HepG2 (cell line): ENCODE data around the gene ZNF561. TPM values are rescaled to one million over a fixed set of nuclear protein-coding genes. Genes with fewer than 3 reads are reported as not detected.
A peak's percentile ranks its signal among the peaks of the same experiment; 100 is the strongest.

ENCODE experiments used
- CCAR2 ChIP-seq: fragments of 200-400 bp; formaldehyde crosslinking; optimal IDR thresholded peaks from 2 replicates; pipeline ENCODE3; 2018; ENCODE audit warnings: low read depth, mild to moderate bottlenecking, low read length, moderate library complexity
- CEBPG ChIP-seq: IDR thresholded peaks from 2 replicates; pipeline ENCODE4 v1.6.1; 2016
- CENPX ChIP-seq: sonication (generic); formaldehyde crosslinking; IDR thresholded peaks from 2 replicates; pipeline ENCODE4 v1.9.0; 2021; ENCODE audit warnings: mild to moderate bottlenecking, missing genetic modification reagents, moderate library complexity
- FOSL2 ChIP-seq: sonication (generic); formaldehyde crosslinking; IDR thresholded peaks from 2 replicates; pipeline ENCODE4 v1.4.0; 2020; ENCODE audit warnings: missing genetic modification reagents
- FOXC1 ChIP-seq: sonication (generic); formaldehyde crosslinking; IDR thresholded peaks from 2 replicates; pipeline ENCODE4 v1.8.0; 2022; ENCODE audit warnings: mild to moderate bottlenecking, missing genetic modification reagents, borderline replicate concordance
- GABPB1 ChIP-seq: IDR thresholded peaks from 2 replicates; pipeline ENCODE4 v1.6.1; 2016; ENCODE audit warnings: mild to moderate bottlenecking, missing genetic modification reagents, moderate library complexity, missing compliant biosample characterization
- HMG20A ChIP-seq: IDR thresholded peaks from 2 replicates; pipeline ENCODE4 v1.6.1; 2016; ENCODE audit warnings: borderline replicate concordance
- HOXD1 ChIP-seq: sonication (generic); formaldehyde crosslinking; IDR thresholded peaks from 2 replicates; pipeline ENCODE4 v1.5.0; 2020; ENCODE audit warnings: missing genetic modification reagents
- KAT2B ChIP-seq: fragments of 150-350 bp; IDR thresholded peaks from 2 replicates; pipeline ENCODE4 v1.6.1; 2014; ENCODE audit warnings: low read depth, low read length, borderline replicate concordance
- MEIS1 ChIP-seq: sonication (generic); formaldehyde crosslinking; IDR thresholded peaks from 2 replicates; pipeline ENCODE4 v1.9.0; 2021; ENCODE audit warnings: mild to moderate bottlenecking, missing genetic modification reagents, moderate library complexity, borderline replicate concordance
- NCOA1 ChIP-seq: sonication (generic); formaldehyde crosslinking; IDR thresholded peaks from 2 replicates; pipeline ENCODE4 v1.9.0; 2021; ENCODE audit warnings: missing genetic modification reagents
- SOX5 ChIP-seq: IDR thresholded peaks from 2 replicates; pipeline ENCODE4 v1.6.1; 2016; ENCODE audit warnings: borderline replicate concordance
- TRIM24 ChIP-seq: sonication (generic); formaldehyde crosslinking; IDR thresholded peaks from 2 replicates; pipeline ENCODE4 v1.8.0; 2022; ENCODE audit warnings: mild to moderate bottlenecking, missing genetic modification reagents
- ZBTB20 ChIP-seq: sonication (generic); formaldehyde crosslinking; IDR thresholded peaks from 2 replicates; pipeline ENCODE4 v1.8.1; 2023; ENCODE audit warnings: missing genetic modification reagents, low read depth, mild to moderate bottlenecking, borderline replicate concordance
- ZFP37 ChIP-seq: sonication (generic); formaldehyde crosslinking; IDR thresholded peaks from 2 replicates; pipeline ENCODE4 v1.4.0; 2020; ENCODE audit warnings: missing genetic modification reagents, borderline replicate concordance
- ZFY ChIP-seq: sonication (generic); formaldehyde crosslinking; IDR thresholded peaks from 2 replicates; pipeline ENCODE4 v1.4.0; 2020; ENCODE audit warnings: missing genetic modification reagents
- ZNF326 ChIP-seq: sonication (generic); formaldehyde crosslinking; IDR thresholded peaks from 2 replicates; pipeline ENCODE4 v1.4.0; 2020; ENCODE audit warnings: missing genetic modification reagents, borderline replicate concordance
- ZNF331 ChIP-seq: sonication (generic); formaldehyde crosslinking; IDR thresholded peaks from 2 replicates; pipeline ENCODE4 v1.4.0; 2020; ENCODE audit warnings: missing genetic modification reagents
- ZNF337 ChIP-seq: sonication (generic); formaldehyde crosslinking; IDR thresholded peaks from 2 replicates; pipeline ENCODE4 v1.5.1; 2020; ENCODE audit warnings: missing genetic modification reagents, low read depth, mild to moderate bottlenecking, borderline replicate concordance
- ZNF674 ChIP-seq: sonication (generic); formaldehyde crosslinking; IDR thresholded peaks from 2 replicates; pipeline ENCODE4 v1.5.0; 2020; ENCODE audit warnings: low read depth, mild to moderate bottlenecking, missing genetic modification reagents
- polyA plus RNA-seq, 8 experiments: library from polyadenylated mRNA; depleted of rRNA in 3 of 8; stranded (reverse) in 7 of 8; unstranded in 1 of 8; fragments of >200 nt; fragmentation: Illumina TruSeq in 4 of 8; extraction: Trizol in 4 of 8; gene quantifications; 2 replicates each; pipeline versions ENCODE4 v1.2.1 to v1.2.3, GENCODE V29; 2011 to 2016; ENCODE audit warnings: low read depth in 4 of 8, missing spikeins in 1 of 8, mixed read lengths in 1 of 8; ENCODE audit not compliant: insufficient read depth in 1 of 8
- total RNA-seq, 5 experiments: library from RNA; depleted of rRNA; stranded (reverse); fragments of >200 nt; fragmentation: Illumina TruSeq; extraction: Trizol; gene quantifications; 2 replicates each; pipeline ENCODE4 v1.2.3, GENCODE V29; 2016; ENCODE audit warnings: low read depth in 1 of 5
- TF ChIP-seq, protein P1 (sequence below): sonication (generic); formaldehyde crosslinking; IDR thresholded peaks from 2 replicates; pipeline ENCODE4 v1.4.0; 2020; ENCODE audit warnings: mild to moderate bottlenecking, missing genetic modification reagents
- TF ChIP-seq, protein P2 (sequence below): IDR thresholded peaks from 2 replicates; pipeline ENCODE4 v1.6.1; 2012; ENCODE audit warnings: low read depth, low read length, improper control_type of control experiment
- TF ChIP-seq, protein P3 (sequence below): IDR thresholded peaks from 2 replicates; pipeline ENCODE4 v1.6.1; 2016; ENCODE audit warnings: control low read depth
- TF ChIP-seq, protein P4 (sequence below): sonication (generic); formaldehyde crosslinking; IDR thresholded peaks from 2 replicates; pipeline ENCODE4 v1.4.0; 2020; ENCODE audit warnings: missing genetic modification reagents
- TF ChIP-seq, protein P5 (sequence below): sonication (generic); formaldehyde crosslinking; IDR thresholded peaks from 2 replicates; pipeline ENCODE4 v1.8.0; 2022; ENCODE audit warnings: mild to moderate bottlenecking, missing genetic modification reagents, borderline replicate concordance

ZNF561 gene
- total and polyA plus RNA-seq, 2 of the 13 experiments (the other 11 are each of a cell fraction or from before 2014, with no cell fraction given) = 19.8 to 35.1 TPM

DNA sequence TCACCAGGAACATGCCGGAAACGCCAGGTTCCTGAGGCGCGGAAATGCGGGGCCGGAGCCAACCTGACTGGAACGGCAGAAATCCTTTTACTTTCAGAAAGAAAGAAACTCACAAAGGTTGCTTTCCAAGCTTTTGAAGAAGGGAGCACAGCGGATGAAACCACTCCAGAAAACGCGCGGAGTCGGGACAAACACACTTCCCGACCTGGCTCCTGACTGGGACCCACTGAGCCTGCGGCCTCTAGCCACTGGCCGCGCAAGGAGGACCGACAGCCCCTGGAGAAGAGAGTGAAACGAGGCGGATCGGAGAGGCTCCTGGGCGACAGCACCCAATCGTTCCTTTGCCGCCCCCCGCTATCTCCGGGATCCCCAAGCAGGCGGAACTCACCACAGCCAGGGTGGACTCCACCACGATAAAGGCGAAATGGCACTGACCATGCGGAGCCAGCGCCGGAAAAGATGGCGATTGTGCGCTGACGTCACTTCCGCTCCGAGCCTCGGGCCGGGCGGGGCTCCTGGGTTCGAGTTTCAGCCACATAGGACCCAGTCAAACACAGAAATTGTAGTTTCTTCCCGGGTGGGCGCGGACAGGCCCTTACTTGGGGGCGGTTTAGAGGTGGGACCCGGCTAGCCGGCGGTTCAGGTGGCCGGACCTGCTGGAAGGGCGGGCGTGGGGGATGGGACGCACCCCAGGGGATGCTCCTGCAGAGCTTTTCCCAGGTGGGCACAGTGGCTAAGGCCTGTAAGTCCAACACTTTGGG lies 36.8 kb downstream of the ZNF561 start, which contains the start of gene ZNF121 (continued):
- TF ChIP-seq GABPB1 (CRISPR knock-in tag) = peak; percentile 99
- no peak for TF ChIP-seq SOX5
- TF ChIP-seq ZBTB20 (CRISPR knock-in tag) = peak; percentile 86; the same call in 1 of the 2 replicates
- TF ChIP-seq, protein P1, sequence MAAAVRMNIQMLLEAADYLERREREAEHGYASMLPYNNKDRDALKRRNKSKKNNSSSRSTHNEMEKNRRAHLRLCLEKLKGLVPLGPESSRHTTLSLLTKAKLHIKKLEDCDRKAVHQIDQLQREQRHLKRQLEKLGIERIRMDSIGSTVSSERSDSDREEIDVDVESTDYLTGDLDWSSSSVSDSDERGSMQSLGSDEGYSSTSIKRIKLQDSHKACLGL (CRISPR knock-in tag) = peak; percentile 91; the same call in 1 of the 2 replicates
- no peak for TF ChIP-seq TRIM24 (CRISPR knock-in tag)
- peak; percentile 33; the same call in 1 of the 2 replicates for TF ChIP-seq MEIS1
- TF ChIP-seq NCOA1 (CRISPR knock-in tag) = no peak
- no peak for TF ChIP-seq CCAR2
- TF ChIP-seq ZNF674 (CRISPR knock-in tag) = peak; percentile 65; the same call in 1 of the 2 replicates
- no peak; the same call in 1 of the 2 replicates for TF ChIP-seq ZFP37 (CRISPR knock-in tag)
- TF ChIP-seq, protein P2, sequence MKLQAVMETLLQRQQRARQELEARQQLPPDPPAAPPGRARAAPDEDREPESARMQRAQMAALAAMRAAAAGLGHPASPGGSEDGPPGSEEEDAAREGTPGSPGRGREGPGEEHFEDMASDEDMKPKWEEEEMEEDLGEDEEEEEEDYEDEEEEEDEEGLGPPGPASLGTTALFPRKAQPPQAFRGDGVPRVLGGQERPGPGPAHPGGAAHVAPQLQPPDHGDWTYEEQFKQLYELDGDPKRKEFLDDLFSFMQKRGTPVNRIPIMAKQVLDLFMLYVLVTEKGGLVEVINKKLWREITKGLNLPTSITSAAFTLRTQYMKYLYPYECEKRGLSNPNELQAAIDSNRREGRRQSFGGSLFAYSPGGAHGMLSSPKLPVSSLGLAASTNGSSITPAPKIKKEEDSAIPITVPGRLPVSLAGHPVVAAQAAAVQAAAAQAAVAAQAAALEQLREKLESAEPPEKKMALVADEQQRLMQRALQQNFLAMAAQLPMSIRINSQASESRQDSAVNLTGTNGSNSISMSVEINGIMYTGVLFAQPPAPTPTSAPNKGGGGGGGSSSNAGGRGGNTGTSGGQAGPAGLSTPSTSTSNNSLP = no peak
- 0 out of 2 replicates have a peak, but pooled peaks have one; percentile 17 for TF ChIP-seq CEBPG (CRISPR knock-in tag)
- TF ChIP-seq ZNF326 (CRISPR knock-in tag) = no peak
- TF ChIP-seq ZNF337 (CRISPR knock-in tag) = no peak
- no peak for TF ChIP-seq FOXC1 (CRISPR knock-in tag)
- peak; percentile 57 for TF ChIP-seq FOSL2 (CRISPR knock-in tag)
- TF ChIP-seq ZNF331 (CRISPR knock-in tag) = peak; percentile 79
- TF ChIP-seq, protein P3, sequence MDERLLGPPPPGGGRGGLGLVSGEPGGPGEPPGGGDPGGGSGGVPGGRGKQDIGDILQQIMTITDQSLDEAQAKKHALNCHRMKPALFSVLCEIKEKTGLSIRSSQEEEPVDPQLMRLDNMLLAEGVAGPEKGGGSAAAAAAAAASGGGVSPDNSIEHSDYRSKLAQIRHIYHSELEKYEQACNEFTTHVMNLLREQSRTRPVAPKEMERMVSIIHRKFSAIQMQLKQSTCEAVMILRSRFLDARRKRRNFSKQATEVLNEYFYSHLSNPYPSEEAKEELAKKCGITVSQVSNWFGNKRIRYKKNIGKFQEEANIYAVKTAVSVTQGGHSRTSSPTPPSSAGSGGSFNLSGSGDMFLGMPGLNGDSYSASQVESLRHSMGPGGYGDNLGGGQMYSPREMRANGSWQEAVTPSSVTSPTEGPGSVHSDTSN (CRISPR knock-in tag) = no peak
- no peak for TF ChIP-seq CENPX (CRISPR knock-in tag)
- TF ChIP-seq KAT2B = no peak
- peak; percentile 84 for TF ChIP-seq HOXD1 (CRISPR knock-in tag)
- TF ChIP-seq, protein P4, sequence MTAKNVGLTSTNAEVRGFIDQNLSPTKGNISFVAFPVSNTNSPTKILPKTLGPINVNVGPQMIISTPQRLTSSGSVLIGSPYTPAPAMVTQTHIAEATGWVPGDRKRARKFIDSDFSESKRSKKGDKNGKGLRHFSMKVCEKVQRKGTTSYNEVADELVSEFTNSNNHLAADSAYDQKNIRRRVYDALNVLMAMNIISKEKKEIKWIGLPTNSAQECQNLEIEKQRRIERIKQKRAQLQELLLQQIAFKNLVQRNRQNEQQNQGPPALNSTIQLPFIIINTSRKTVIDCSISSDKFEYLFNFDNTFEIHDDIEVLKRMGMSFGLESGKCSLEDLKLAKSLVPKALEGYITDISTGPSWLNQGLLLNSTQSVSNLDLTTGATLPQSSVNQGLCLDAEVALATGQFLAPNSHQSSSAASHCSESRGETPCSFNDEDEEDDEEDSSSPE = no peak; the same call in none of the 2 replicates
- TF ChIP-seq, protein P5, sequence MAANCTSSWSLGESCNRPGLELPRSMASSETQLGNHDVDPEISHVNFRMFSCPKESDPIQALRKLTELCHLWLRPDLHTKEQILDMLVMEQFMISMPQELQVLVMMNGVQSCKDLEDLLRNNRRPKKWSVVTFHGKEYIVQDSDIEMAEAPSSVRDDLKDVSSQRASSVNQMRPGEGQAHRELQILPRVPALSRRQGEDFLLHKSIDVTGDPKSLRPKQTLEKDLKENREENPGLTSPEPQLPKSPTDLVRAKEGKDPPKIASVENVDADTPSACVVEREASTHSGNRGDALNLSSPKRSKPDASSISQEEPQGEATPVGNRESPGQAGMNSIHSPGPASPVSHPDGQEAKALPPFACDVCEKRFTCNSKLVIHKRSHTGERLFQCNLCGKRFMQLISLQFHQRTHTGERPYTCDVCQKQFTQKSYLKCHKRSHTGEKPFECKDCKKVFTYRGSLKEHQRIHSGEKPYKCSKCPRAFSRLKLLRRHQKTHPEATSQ (CRISPR knock-in tag) = 0 out of 2 replicates have a peak, but pooled peaks have one; percentile 49
- peak; percentile 94 for TF ChIP-seq ZFY (CRISPR knock-in tag)
- no peak for TF ChIP-seq HMG20A (CRISPR knock-in tag)
